GM21515 (cell line): ENCODE results near the gene SULT1B1.
"Not testable (repeated sequence)": the region's sequence is repeated elsewhere in the genome, so short reads cannot be mapped to it uniquely, and the experiment has no call there.

Experiments
- ATAC-seq: cut with Tn5 transposase; IDR thresholded peaks from one replicate; pipeline ENCODE4 v1.9.1; 2021; ENCODE audit not compliant: unreplicated experiment

The SULT1B1 gene

GRCh38 chr4:69760455-69760854, at the start of gene SULT1B1:
Gene SULT1B1, minus strand, starts transcription at chr4:69760620. Its CDS starts 5,403 bp downstream, at chr4:69755217.
- no peak for ATAC-seq

- ATAC-seq = no peak
Observed at GRCh38 chr4:69800599-69800998, 40.2 kb upstream of the SULT1B1 start.

GRCh38 chr4:69799337-69799736, 38.9 kb upstream of the SULT1B1 start:
- no peak for ATAC-seq

GRCh38 chr4:69793732-69794131, 33.3 kb upstream of the SULT1B1 start:
- ATAC-seq = no peak

- ATAC-seq = no peak
Observed at GRCh38 chr4:69787879-69788278, 27.5 kb upstream of the SULT1B1 start.

- ATAC-seq = no peak
Observed at GRCh38 chr4:69786547-69786946, 26.1 kb upstream of the SULT1B1 start.

GRCh38 chr4:69785211-69785831, 24.9 kb upstream of the SULT1B1 start:
- ATAC-seq = no peak

GRCh38 chr4:69782651-69783310, 22.4 kb upstream of the SULT1B1 start:
- ATAC-seq = no peak

GRCh38 chr4:69781458-69782418, 21.3 kb upstream of the SULT1B1 start:
- no peak for ATAC-seq

- no peak for ATAC-seq
Observed at GRCh38 chr4:69780141-69780540, 19.7 kb upstream of the SULT1B1 start.

GRCh38 chr4:69776696-69777095, 16.3 kb upstream of the SULT1B1 start:
- ATAC-seq = no peak

GRCh38 chr4:69775321-69775867, 15.0 kb upstream of the SULT1B1 start:
- no peak for ATAC-seq

GRCh38 chr4:69773484-69773883, 13.1 kb upstream of the SULT1B1 start:
- ATAC-seq = no peak

- not testable (repeated sequence) for ATAC-seq
Observed at GRCh38 chr4:69768554-69768953, 8.1 kb upstream of the SULT1B1 start.

GRCh38 chr4:69765751-69766150, 5.3 kb upstream of the SULT1B1 start:
- ATAC-seq = no peak

GRCh38 chr4:69764311-69764710, 3.9 kb upstream of the SULT1B1 start:
- ATAC-seq = no peak

GRCh38 chr4:69763233-69763632, 2.8 kb upstream of the SULT1B1 start:
- ATAC-seq = no peak

GRCh38 chr4:69759189-69759604, 1.2 kb downstream of the SULT1B1 start:
- no peak for ATAC-seq

GRCh38 chr4:69757464-69757863, 3.0 kb downstream of the SULT1B1 start:
- ATAC-seq = no peak

- ATAC-seq = no peak
Observed at GRCh38 chr4:69754926-69755580, 5.4 kb downstream of the SULT1B1 start.

- no peak for ATAC-seq
Observed at GRCh38 chr4:69753686-69754085, 6.7 kb downstream of the SULT1B1 start.
